ENCODE results near the gene ZNRF2. TPM values are rescaled to one million over a fixed set of nuclear protein-coding genes. Genes with fewer than 3 reads are reported as not detected.

ZNRF2 gene
- total RNA-seq, 4 donors from 2014 or later = 31.4 to 42.5 (median 39.2) TPM

DNA sequence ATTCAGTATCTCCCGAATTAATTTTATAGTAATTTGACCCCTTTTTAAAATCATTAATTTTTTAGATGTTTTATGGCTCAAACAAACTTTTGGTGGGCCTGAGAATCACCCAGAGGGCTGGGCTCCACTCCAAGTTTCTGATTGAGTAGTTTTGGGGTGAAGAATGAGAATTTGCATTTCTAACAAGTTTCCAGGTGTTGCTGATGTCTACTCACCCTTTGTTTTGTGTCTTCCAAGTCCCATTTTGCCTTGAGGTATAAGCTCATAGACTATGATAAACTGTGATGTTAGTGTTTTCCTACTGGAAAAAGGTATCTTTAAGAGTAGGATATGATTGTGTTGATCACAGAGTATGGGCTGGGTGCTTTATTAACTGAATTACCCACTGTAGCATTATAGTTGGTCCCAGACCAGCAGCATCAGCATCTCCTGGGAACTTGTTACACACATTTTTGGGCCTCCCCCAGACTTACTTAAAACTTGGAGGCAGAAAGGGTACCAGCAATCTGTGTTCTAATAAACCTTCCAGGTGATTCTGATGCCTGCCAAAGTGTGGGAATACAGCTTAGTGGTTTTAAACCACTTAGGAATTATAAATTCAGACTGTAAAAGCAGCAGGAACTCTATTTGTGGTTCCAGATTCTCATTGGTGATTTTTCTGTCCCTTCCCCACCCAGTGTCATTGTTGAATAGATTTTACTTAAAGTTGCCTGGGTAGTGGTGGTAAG, 19.1 kb downstream of the ZNRF2 start:
- no peak overlapping the region for H3K4me3 ChIP-seq
- DNase-seq (ENCODE audit: low spot score in 2 of 2) = no peak
- H3K9me3 ChIP-seq = no peaks in the 10 kb centered on the region
- peaks cover 0 to 68% (median 14%) of the 10 kb centered on the region in 4 donors for H3K4me1 ChIP-seq
- TF ChIP-seq EP300 (IDR thresholded peaks at IDR 0.05) (no peak), POLR2A (IDR thresholded peaks at IDR 0.05) (no peak)
- TF ChIP-seq, protein P1, sequence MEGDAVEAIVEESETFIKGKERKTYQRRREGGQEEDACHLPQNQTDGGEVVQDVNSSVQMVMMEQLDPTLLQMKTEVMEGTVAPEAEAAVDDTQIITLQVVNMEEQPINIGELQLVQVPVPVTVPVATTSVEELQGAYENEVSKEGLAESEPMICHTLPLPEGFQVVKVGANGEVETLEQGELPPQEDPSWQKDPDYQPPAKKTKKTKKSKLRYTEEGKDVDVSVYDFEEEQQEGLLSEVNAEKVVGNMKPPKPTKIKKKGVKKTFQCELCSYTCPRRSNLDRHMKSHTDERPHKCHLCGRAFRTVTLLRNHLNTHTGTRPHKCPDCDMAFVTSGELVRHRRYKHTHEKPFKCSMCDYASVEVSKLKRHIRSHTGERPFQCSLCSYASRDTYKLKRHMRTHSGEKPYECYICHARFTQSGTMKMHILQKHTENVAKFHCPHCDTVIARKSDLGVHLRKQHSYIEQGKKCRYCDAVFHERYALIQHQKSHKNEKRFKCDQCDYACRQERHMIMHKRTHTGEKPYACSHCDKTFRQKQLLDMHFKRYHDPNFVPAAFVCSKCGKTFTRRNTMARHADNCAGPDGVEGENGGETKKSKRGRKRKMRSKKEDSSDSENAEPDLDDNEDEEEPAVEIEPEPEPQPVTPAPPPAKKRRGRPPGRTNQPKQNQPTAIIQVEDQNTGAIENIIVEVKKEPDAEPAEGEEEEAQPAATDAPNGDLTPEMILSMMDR (IDR thresholded peaks at IDR 0.05) = no peak
- no peaks in the 10 kb centered on the region for H3K36me3 ChIP-seq
- 88 to 89% methylated on average over 1 of the region's 1 CpG for WGBS, 2 donors
- H3K27me3 ChIP-seq = no peaks in the 10 kb centered on the region
- H3K27ac ChIP-seq = no peak overlapping the region

DNA sequence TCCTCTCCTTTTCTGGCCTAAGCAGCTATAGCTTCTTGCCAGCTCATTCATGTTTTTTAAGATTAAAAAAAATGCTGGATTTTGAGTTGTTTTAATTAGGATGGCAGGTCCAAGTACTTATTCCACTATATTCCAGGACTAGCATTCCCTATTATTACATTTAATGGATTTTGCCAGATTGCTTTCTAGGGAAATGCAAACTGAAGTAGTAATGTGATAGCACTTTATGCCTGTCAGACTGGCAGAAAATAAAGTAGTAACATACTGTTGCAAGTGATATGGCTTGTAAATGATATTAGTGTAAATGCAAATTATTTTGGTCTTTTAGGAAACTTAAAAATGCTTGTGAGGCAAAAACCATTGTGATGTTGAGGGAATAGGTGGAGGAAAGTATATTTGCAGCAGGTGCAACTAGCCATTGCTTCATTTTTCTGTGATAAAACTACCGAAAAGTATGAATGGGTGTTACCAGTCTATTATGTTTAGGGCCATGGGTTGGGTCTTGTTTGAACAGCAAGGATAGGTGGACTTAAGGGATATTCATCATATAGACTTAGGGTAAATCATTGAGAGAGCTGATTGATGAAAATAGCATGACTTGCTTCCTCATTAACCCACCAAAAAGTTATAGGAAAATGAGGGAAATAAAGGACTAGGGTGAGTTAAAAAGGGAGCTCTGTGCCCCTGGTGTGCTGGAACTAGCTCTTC, 19.9 kb downstream of the ZNRF2 start:
- H3K4me3 ChIP-seq = no peak overlapping the region
- H3K9me3 ChIP-seq = no peaks in the 10 kb centered on the region
- 79 to 90% methylated on average over 1 of the region's 1 CpG for WGBS, 2 donors
- no peaks in the 10 kb centered on the region for H3K36me3 ChIP-seq
- peaks cover 0 to 67% (median 16%) of the 10 kb centered on the region in 4 donors for H3K4me1 ChIP-seq
- TF ChIP-seq POLR2A (IDR thresholded peaks at IDR 0.05) (no peak), EP300 (IDR thresholded peaks at IDR 0.05) (no peak)
- TF ChIP-seq, protein P1 (IDR thresholded peaks at IDR 0.05) = no peak
- no peak overlapping the region for H3K27ac ChIP-seq
- H3K27me3 ChIP-seq = no peaks in the 10 kb centered on the region
- no peak for DNase-seq (ENCODE audit: low spot score in 2 of 2)

DNA sequence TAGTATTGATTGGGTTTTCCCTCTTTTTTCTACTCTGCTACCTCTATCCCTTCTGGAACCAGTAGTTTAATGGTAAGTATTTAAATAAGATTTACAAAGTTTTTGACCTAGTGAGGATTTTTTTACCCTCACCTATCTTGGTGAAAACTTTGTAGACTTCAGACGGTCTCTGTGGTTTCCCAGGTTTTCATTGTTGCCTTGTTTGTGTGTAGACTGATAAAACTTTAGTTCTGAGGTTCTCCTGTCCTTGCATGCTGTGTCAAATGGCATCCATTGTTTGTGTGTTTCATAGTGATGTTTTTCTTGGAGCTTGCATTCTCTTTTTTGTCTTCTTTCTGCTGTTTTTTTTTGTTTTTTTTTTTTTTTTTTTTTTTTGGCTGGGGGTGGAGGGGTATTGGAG, 22.6 kb downstream of the ZNRF2 start:
- no peaks in the 10 kb centered on the region for H3K9me3 ChIP-seq
- no peak overlapping the region for H3K27ac ChIP-seq
- H3K36me3 ChIP-seq = no peaks in the 10 kb centered on the region
- peaks cover 0 to 88% (median 24%) of the 10 kb centered on the region in 4 donors for H3K4me1 ChIP-seq
- no peak overlapping the region for H3K4me3 ChIP-seq
- no peak for DNase-seq (ENCODE audit: low spot score in 2 of 2)
- no peaks in the 10 kb centered on the region for H3K27me3 ChIP-seq
- WGBS, 2 donors = 84 to 96% methylated on average over 1 of the region's 1 CpG
- no peak for TF ChIP-seq EP300 (IDR thresholded peaks at IDR 0.05)
- TF ChIP-seq POLR2A (IDR thresholded peaks at IDR 0.05) = no peak
- TF ChIP-seq, protein P1 (IDR thresholded peaks at IDR 0.05) = no peak

DNA sequence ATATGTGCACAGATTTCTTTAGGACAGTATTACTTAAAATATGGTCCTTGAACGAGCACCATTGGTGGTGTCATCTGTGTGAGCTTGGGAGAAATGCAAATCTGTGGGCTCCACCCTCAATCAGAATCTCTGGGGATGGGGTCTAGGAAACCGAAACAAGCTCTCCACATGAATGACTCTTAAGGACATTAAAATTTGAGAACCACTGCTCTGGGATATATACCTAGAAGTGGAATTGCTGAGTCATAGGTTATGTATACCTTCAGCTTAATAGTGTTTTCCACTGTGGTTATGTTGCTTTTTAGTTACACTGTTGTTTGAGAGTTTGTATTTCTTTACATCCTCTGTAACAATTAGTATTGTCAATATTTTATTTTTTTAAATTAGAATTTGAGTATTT, 24.0 kb downstream of the ZNRF2 start:
- Histone ChIP-seq H3K4me1 (peaks cover 0 to 92% (median 28%) of the 10 kb centered on the region in 4 donors), H3K27ac (no peak overlapping the region), H3K4me3 (no peak overlapping the region), H3K36me3 (no peaks in the 10 kb centered on the region), H3K9me3 (no peaks in the 10 kb centered on the region), H3K27me3 (no peaks in the 10 kb centered on the region)
- WGBS, 2 donors = 92 to 100% methylated on average over 2 of the region's 2 CpGs
- DNase-seq (ENCODE audit: low spot score in 2 of 2) = no peak
- TF ChIP-seq POLR2A (IDR thresholded peaks at IDR 0.05) (no peak), EP300 (IDR thresholded peaks at IDR 0.05) (no peak)
- TF ChIP-seq, protein P1 (IDR thresholded peaks at IDR 0.05) = no peak

DNA sequence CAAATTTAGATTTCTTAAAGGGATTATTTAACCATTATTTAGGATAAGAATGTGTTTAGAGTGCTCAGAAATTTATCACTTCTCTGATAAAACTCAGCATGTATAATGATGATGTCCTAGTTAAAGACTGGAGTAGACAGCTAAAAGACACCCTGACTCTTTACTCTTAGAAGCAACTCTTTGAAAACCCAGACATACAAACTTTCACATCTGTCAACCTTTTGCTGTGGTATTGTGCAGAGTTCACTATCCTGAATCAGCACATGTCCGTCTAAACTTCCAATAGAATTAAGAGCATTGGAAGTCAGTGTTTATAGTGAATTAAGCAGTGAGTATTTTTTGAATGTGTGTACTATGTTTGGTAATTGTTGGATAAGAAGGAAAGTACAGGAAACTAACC, 24.9 kb downstream of the ZNRF2 start:
- Histone ChIP-seq H3K4me1 (peaks cover 0 to 88% (median 24%) of the 10 kb centered on the region in 4 donors), H3K4me3 (no peak overlapping the region), H3K9me3 (no peaks in the 10 kb centered on the region), H3K27ac (no peak overlapping the region), H3K27me3 (no peaks in the 10 kb centered on the region), H3K36me3 (no peaks in the 10 kb centered on the region)
- no peak for DNase-seq (ENCODE audit: low spot score in 2 of 2)
- TF ChIP-seq POLR2A (IDR thresholded peaks at IDR 0.05) = no peak
- no peak for TF ChIP-seq EP300 (IDR thresholded peaks at IDR 0.05)
- TF ChIP-seq, protein P1 (IDR thresholded peaks at IDR 0.05) = no peak
- WGBS, 2 donors = 61 to 71% methylated on average over 1 of the region's 1 CpG

Data from tibial nerve (tissue), 4 donors.